GM23338 (cell line): ENCODE data around the gene KRT16. TPM values are rescaled to one million over a fixed set of nuclear protein-coding genes. Genes with fewer than 3 reads are reported as not detected.

Experiments
- ATAC-seq: fragments of 200-7000 bp; cut with Tn5 transposase; 3 replicates; pipeline ENCODE4 v1.9.1; 2020
- DNase-seq: peaks from one replicate; pipeline ENCODE4 v3.0.0-alpha.2; 2015; ENCODE audit warnings: low spot score
- H2AFZ ChIP-seq: fragments of 200-600 bp; sonication (generic); 2 replicates; pipeline ENCODE4 v1.8.0; 2016; ENCODE audit warnings: antibody characterized with exemption, mild to moderate bottlenecking, moderate library complexity
- H3F3A ChIP-seq: fragments of 200-600 bp; sonication (generic); replicated peaks from 2 replicates; pipeline ENCODE4 v1.8.0; 2017; ENCODE audit warnings: antibody characterized with exemption, mixed run types, low read depth
- H3K27ac ChIP-seq: fragments of 200-600 bp; sonication (generic); 2 replicates; pipeline ENCODE4 v1.6.1; 2016; ENCODE audit warnings: low read depth
- H3K27me3 ChIP-seq: fragments of 200-600 bp; sonication (generic); 2 replicates; pipeline ENCODE4 v1.8.0; 2016; ENCODE audit warnings: mild to moderate bottlenecking, mixed run types, moderate library complexity; ENCODE audit not compliant: insufficient read depth
- H3K36me3 ChIP-seq: fragments of 200-600 bp; sonication (generic); 2 replicates; pipeline ENCODE4 v1.8.0; 2016; ENCODE audit warnings: mild to moderate bottlenecking; ENCODE audit not compliant: insufficient read depth
- H3K4me1 ChIP-seq: fragments of 200-600 bp; sonication (generic); 2 replicates; pipeline ENCODE4 v1.8.0; 2016; ENCODE audit warnings: mild to moderate bottlenecking, moderate library complexity; ENCODE audit not compliant: insufficient read depth
- H3K4me2 ChIP-seq: fragments of 200-600 bp; sonication (generic); 2 replicates; pipeline ENCODE4 v1.7.1; 2017; ENCODE audit warnings: mixed run types
- H3K4me3 ChIP-seq: fragments of 200-600 bp; sonication (generic); 2 replicates; pipeline ENCODE4 v1.6.1; 2016; ENCODE audit warnings: mixed run types
- H3K79me2 ChIP-seq: fragments of 200-600 bp; sonication (generic); replicated peaks from 2 replicates; pipeline ENCODE4 v1.8.0; 2017; ENCODE audit warnings: mild to moderate bottlenecking; ENCODE audit not compliant: insufficient read depth
- H3K9me2 ChIP-seq: fragments of 200-600 bp; sonication (generic); 2 replicates; pipeline ENCODE4 v1.8.0; 2017; ENCODE audit not compliant: insufficient read depth
- H4K20me1 ChIP-seq: fragments of 200-600 bp; sonication (generic); replicated peaks from 2 replicates; pipeline ENCODE4 v1.8.0; 2017; ENCODE audit warnings: mild to moderate bottlenecking; ENCODE audit not compliant: insufficient read depth
- H3K27ac Mint-ChIP-seq: 2 replicates; pipeline ENCODE4 v1.8.0; 2020; ENCODE audit warnings: inconsistent platforms, mild to moderate bottlenecking, moderate library complexity, mixed read lengths
- H3K27me3 Mint-ChIP-seq: 3 replicates; pipeline ENCODE4 v1.8.0; 2022; ENCODE audit warnings: low read depth, mild to moderate bottlenecking, moderate library complexity, mixed read lengths, inconsistent platforms; ENCODE audit not compliant: insufficient read depth, poor library complexity
- H3K36me3 Mint-ChIP-seq: 3 replicates; pipeline ENCODE4 v1.8.0; 2021; ENCODE audit warnings: low read depth, mild to moderate bottlenecking, inconsistent platforms, moderate library complexity, mixed read lengths
- H3K4me1 Mint-ChIP-seq: 3 replicates; pipeline ENCODE4 v1.8.0; 2020; ENCODE audit warnings: mild to moderate bottlenecking, inconsistent platforms, mixed read lengths
- H3K4me3 Mint-ChIP-seq: 3 replicates; pipeline ENCODE4 v1.8.0; 2021; ENCODE audit warnings: moderate library complexity, mild to moderate bottlenecking, inconsistent platforms, mixed read lengths
- H3K9me3 Mint-ChIP-seq: 3 replicates; pipeline ENCODE4 v1.8.0; 2020; ENCODE audit warnings: moderate library complexity, mild to moderate bottlenecking, inconsistent platforms, mixed read lengths
- CREB1 ChIP-seq: fragments of 250-450 bp; sonication (Bioruptor Pico); IDR thresholded peaks from 2 replicates; pipeline ENCODE4 v1.5.0; 2020; ENCODE audit warnings: low read depth, mild to moderate bottlenecking, moderate library complexity
- EZH2 ChIP-seq: fragments of 200-600 bp; sonication (generic); IDR thresholded peaks from one replicate; pipeline ENCODE4 v1.8.0; 2017; ENCODE audit warnings: antibody characterized with exemption, mild to moderate bottlenecking, low read depth; ENCODE audit not compliant: unreplicated experiment
- EZH2phosphoT487 ChIP-seq: fragments of 200-600 bp; sonication (generic); IDR thresholded peaks from one replicate; pipeline ENCODE4 v1.8.1; 2018; ENCODE audit warnings: antibody characterized with exemption; ENCODE audit not compliant: unreplicated experiment
- JUNB ChIP-seq: IDR thresholded peaks from one replicate; pipeline ENCODE4 v1.6.1; 2016; ENCODE audit warnings: antibody characterized with exemption; ENCODE audit not compliant: unreplicated experiment
- NANOG ChIP-seq: IDR thresholded peaks from 2 replicates; pipeline ENCODE4 v1.6.1; 2016; ENCODE audit warnings: antibody characterized with exemption, borderline replicate concordance
- POLR2AphosphoS5 ChIP-seq: IDR thresholded peaks from 2 replicates; pipeline ENCODE4 v1.6.1; 2016; ENCODE audit warnings: antibody characterized with exemption, low read depth
- STAT1 ChIP-seq: IDR thresholded peaks from one replicate; pipeline ENCODE4 v1.6.1; 2016; ENCODE audit warnings: antibody characterized with exemption; ENCODE audit not compliant: unreplicated experiment
- ZNF114 ChIP-seq: fragments of 250-450 bp; sonication (Bioruptor Pico); IDR thresholded peaks from 2 replicates; pipeline ENCODE4 v1.5.0; 2020; ENCODE audit warnings: mild to moderate bottlenecking, moderate library complexity
- ZNF331 ChIP-seq: fragments of 250-450 bp; sonication (Bioruptor Pico); IDR thresholded peaks from 2 replicates; pipeline ENCODE4 v1.5.0; 2020; ENCODE audit warnings: low read depth, mild to moderate bottlenecking, moderate library complexity
- ZNF462 ChIP-seq: fragments of 250-450 bp; sonication (Bioruptor Pico); IDR thresholded peaks from 2 replicates; pipeline ENCODE4 v1.5.0; 2020; ENCODE audit warnings: mild to moderate bottlenecking, moderate library complexity
- polyA plus RNA-seq: library from polyadenylated mRNA; unstranded; fragments of >200 nt; fragmentation: Nextera tagmentation; extraction: Ambion mirVana; gene quantifications from 2 replicates; pipeline ENCODE4 v1.2.1, GENCODE V29; 2016
- total RNA-seq: library from RNA; depleted of rRNA; stranded (reverse); fragments of >200 nt; shearing (Covaris generic); gene quantifications from 2 replicates; pipeline ENCODE4 v1.2.3, GENCODE V29; 2014
- TF ChIP-seq, protein P1 (sequence below), 2 experiments: fragments of 200-600 bp in 1 of 2; sonication (generic) in 1 of 2; conservative IDR thresholded peaks; 2 replicates each; pipeline versions ENCODE4 v1.5.1 to v1.6.1; 2016 to 2017; ENCODE audit warnings: antibody characterized with exemption in 2 of 2, low read depth in 2 of 2, mild to moderate bottlenecking in 2 of 2, moderate library complexity in 1 of 2
- TF ChIP-seq, protein P2 (sequence below): IDR thresholded peaks from 2 replicates; pipeline ENCODE4 v1.6.1; 2016; ENCODE audit warnings: antibody characterized with exemption
- TF ChIP-seq, protein P3 (sequence below): IDR thresholded peaks from one replicate; pipeline ENCODE4 v1.6.1; 2018; ENCODE audit warnings: antibody characterized with exemption; ENCODE audit not compliant: unreplicated experiment

KRT16 gene
- total and polyA plus RNA-seq, 2 experiments from 2014 or later = not detected

GRCh38 chr17:41632482-41633105 lies 20.0 kb upstream of the KRT16 start:
- no peaks in the 10 kb centered on the region for H3K27me3 ChIP-seq
- no peak for DNase-seq
- no peak overlapping the region for H3K27ac ChIP-seq
- Mint-ChIP-seq H3K4me1 (peaks cover 25% of the 10 kb centered on the region), H3K36me3 (no peaks in the 10 kb centered on the region), H3K4me3 (no peak overlapping the region), H3K9me3 (no peaks in the 10 kb centered on the region), H3K27ac (no peak overlapping the region), H3K27me3 (peaks cover 9% of the 10 kb centered on the region)
- TF ChIP-seq, protein P1, sequence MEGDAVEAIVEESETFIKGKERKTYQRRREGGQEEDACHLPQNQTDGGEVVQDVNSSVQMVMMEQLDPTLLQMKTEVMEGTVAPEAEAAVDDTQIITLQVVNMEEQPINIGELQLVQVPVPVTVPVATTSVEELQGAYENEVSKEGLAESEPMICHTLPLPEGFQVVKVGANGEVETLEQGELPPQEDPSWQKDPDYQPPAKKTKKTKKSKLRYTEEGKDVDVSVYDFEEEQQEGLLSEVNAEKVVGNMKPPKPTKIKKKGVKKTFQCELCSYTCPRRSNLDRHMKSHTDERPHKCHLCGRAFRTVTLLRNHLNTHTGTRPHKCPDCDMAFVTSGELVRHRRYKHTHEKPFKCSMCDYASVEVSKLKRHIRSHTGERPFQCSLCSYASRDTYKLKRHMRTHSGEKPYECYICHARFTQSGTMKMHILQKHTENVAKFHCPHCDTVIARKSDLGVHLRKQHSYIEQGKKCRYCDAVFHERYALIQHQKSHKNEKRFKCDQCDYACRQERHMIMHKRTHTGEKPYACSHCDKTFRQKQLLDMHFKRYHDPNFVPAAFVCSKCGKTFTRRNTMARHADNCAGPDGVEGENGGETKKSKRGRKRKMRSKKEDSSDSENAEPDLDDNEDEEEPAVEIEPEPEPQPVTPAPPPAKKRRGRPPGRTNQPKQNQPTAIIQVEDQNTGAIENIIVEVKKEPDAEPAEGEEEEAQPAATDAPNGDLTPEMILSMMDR (conservative IDR thresholded peaks at IDR 0.05; ENCODE audit: low read depth in 2 of 2) = no peak
- TF ChIP-seq STAT1 (no peak), ZNF114 (CRISPR knock-in tag) (no peak), NANOG (no peak), POLR2AphosphoS5 (no peak), EZH2phosphoT487 (no peak), ZNF462 (CRISPR knock-in tag) (no peak), CREB1 (CRISPR knock-in tag) (no peak), EZH2 (no peak), JUNB (no peak), ZNF331 (no peak)
- TF ChIP-seq, protein P2, sequence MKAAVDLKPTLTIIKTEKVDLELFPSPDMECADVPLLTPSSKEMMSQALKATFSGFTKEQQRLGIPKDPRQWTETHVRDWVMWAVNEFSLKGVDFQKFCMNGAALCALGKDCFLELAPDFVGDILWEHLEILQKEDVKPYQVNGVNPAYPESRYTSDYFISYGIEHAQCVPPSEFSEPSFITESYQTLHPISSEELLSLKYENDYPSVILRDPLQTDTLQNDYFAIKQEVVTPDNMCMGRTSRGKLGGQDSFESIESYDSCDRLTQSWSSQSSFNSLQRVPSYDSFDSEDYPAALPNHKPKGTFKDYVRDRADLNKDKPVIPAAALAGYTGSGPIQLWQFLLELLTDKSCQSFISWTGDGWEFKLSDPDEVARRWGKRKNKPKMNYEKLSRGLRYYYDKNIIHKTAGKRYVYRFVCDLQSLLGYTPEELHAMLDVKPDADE = no peak
- TF ChIP-seq, protein P3, sequence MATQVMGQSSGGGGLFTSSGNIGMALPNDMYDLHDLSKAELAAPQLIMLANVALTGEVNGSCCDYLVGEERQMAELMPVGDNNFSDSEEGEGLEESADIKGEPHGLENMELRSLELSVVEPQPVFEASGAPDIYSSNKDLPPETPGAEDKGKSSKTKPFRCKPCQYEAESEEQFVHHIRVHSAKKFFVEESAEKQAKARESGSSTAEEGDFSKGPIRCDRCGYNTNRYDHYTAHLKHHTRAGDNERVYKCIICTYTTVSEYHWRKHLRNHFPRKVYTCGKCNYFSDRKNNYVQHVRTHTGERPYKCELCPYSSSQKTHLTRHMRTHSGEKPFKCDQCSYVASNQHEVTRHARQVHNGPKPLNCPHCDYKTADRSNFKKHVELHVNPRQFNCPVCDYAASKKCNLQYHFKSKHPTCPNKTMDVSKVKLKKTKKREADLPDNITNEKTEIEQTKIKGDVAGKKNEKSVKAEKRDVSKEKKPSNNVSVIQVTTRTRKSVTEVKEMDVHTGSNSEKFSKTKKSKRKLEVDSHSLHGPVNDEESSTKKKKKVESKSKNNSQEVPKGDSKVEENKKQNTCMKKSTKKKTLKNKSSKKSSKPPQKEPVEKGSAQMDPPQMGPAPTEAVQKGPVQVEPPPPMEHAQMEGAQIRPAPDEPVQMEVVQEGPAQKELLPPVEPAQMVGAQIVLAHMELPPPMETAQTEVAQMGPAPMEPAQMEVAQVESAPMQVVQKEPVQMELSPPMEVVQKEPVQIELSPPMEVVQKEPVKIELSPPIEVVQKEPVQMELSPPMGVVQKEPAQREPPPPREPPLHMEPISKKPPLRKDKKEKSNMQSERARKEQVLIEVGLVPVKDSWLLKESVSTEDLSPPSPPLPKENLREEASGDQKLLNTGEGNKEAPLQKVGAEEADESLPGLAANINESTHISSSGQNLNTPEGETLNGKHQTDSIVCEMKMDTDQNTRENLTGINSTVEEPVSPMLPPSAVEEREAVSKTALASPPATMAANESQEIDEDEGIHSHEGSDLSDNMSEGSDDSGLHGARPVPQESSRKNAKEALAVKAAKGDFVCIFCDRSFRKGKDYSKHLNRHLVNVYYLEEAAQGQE = no peak
- no peaks in the 10 kb centered on the region for H3K9me2 ChIP-seq
- no peaks in the 10 kb centered on the region for H4K20me1 ChIP-seq
- no peak overlapping the region for H3K4me3 ChIP-seq
- ATAC-seq = no peak
- 0 out of 2 replicates have a peak, but pooled peaks cover 3% of the 10 kb centered on the region for H3F3A ChIP-seq
- H3K79me2 ChIP-seq = no peaks in the 10 kb centered on the region
- no peak overlapping the region for H3K4me2 ChIP-seq
- H2AFZ ChIP-seq = no peak overlapping the region
- peaks cover 16% of the 10 kb centered on the region; the same call in 1 of the 2 replicates for H3K4me1 ChIP-seq
- H3K36me3 ChIP-seq = no peaks in the 10 kb centered on the region
